MG63 (cell line): ENCODE results near the gene ZNF787. TPM values are rescaled to one million over a fixed set of nuclear protein-coding genes. Genes with fewer than 3 reads are reported as not detected.
"Not testable (repeated sequence)": the region's sequence is repeated elsewhere in the genome, so short reads cannot be mapped to it uniquely, and the experiment has no call there.

Experiments
- DNase-seq: peaks from one replicate; pipeline ENCODE4 v3.0.0-alpha.2; 2020
- H3K27me3 ChIP-seq: fragments of 250-450 bp; sonication (Bioruptor Pico); 2 replicates; pipeline ENCODE4 v1.5.1; 2020; ENCODE audit warnings: mild to moderate bottlenecking, moderate library complexity
- H3K36me3 ChIP-seq: fragments of 250-450 bp; sonication (Bioruptor Pico); 2 replicates; pipeline ENCODE4 v1.5.1; 2020; ENCODE audit warnings: mild to moderate bottlenecking, moderate library complexity
- H3K4me3 ChIP-seq: fragments of 250-450 bp; sonication (Bioruptor Pico); 2 replicates; pipeline ENCODE4 v1.5.1; 2020; ENCODE audit warnings: mild to moderate bottlenecking, moderate library complexity
- H3K9me3 ChIP-seq: fragments of 250-450 bp; sonication (Bioruptor Pico); 2 replicates; pipeline ENCODE4 v1.5.1; 2020; ENCODE audit warnings: mild to moderate bottlenecking, moderate library complexity
- total RNA-seq: library from RNA; depleted of rRNA; stranded (reverse); fragments of >200 nt; shearing (Covaris generic); gene quantifications from 2 replicates; pipeline ENCODE4 v1.2.3, GENCODE V29; 2014; ENCODE audit warnings: low replicate concordance; rRNA removed

Gene ZNF787
- total RNA-seq: 31.8 and 103 TPM in 2 replicates

DNA sequence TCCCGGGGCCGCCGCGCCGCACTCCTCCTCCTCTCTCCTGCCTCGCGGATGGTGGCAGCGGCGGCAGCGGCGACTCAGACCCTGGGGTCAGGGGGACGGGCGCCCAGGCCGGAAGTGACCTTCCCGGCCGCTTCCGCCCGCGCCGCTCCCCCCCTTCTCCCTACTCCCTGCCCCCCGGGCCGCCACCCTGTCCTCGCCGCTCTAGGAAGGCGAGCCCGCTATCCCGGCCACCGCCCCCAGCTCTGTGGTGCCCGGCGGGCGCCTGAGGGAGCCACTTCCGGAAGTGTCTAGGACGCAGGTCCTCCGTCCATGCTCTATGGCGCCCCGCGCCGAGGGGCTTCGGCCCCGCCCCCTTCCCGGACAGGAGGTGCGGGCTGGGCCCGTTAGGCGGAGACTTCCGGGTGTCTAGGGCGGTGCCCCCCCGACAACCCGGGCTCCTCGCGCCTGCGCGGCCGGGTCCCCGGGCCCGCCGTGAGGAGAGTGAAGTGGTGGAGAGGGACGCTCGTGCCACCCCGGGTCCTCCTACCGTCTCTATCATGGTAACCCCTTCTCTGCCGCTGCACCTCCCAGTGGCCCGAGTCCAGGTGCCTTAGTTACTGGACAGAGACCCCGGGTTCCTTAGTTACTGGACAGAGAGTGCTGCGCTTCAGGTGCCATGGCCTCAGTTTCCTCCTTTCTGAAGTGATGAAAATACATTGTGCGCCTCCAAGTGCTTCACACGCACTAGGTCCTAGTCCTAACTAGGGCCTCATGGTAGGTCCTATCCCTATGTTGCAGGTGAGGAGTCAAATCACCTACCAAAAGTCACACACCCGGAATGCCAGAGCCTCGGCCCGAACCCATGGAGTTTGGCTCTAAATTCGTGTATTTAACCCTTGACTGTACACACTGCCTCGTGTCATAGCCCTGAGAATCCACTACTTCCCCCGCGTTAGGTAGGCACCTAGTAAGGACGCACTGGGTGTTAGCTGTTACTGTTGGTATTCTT, at the start of gene ZNF787:
Gene ZNF787, minus strand, starts transcription at position 116 of the 988 bp plus-strand sequence. CDS start 18,078 bp downstream, outside the sequence.
- Histone ChIP-seq H3K9me3 (no peaks in the 10 kb centered on the region), H3K27me3 (no peaks in the 10 kb centered on the region), H3K36me3 (peaks cover 34% of the 10 kb centered on the region), H3K4me3 (peak within 1 kb of the TSS; percentile 100)
- peak; percentile 98 for DNase-seq

DNA sequence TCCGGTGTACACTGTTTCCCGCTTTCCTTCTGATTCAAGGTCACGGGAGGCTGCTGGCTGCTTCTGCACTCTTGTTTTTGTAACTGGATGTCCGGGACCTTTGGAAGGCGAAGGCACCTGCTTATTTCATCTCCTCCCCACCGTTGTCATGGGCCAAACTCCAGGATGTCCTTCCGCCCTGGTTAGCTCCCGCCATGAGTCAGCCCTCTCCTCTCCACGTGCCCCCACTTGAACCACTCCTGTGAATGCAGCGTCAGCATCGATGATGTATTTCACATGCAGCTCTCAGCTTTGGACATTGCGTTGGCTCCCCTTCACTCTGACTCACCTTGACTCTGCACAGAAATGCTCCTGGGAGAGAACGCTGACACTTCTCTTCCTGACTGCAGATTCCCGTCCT, 49.2 kb upstream of the ZNF787 start:
- DNase-seq: peak; percentile 84
- Histone ChIP-seq H3K9me3 (no peaks in the 10 kb centered on the region), H3K27me3 (peaks cover 2% of the 10 kb centered on the region; the same call in 1 of the 2 replicates), H3K4me3 (no peak overlapping the region), H3K36me3 (no peaks in the 10 kb centered on the region)

DNA sequence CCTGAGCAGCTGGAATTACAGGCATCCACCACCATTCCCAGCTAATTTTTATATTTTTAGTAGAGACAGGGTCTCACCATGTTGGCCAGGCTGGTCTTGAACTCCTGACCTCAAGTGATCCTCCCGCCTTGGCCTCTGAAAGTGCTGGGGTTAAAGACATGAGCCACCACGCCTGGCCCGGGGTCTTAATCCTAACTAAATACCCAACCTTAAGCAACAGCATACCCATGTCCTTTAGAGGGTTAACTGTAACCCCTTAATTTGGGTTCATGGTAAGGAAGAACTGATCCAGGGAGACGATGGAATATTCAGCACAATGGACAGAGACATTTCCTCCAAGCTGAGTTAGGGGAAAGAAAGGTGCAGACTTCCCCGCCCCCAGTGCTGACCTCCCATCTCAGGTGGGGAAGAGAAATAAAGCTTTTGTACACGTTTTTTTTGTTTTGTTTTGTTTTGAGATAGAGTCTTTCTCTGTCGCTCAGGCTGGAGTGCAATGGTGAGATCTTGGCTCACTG, 46.0 kb upstream of the ZNF787 start:
- no peaks in the 10 kb centered on the region for H3K36me3 ChIP-seq
- H3K9me3 ChIP-seq: no peaks in the 10 kb centered on the region
- no peak for DNase-seq
- H3K4me3 ChIP-seq: no peak overlapping the region
- no peaks in the 10 kb centered on the region for H3K27me3 ChIP-seq

DNA sequence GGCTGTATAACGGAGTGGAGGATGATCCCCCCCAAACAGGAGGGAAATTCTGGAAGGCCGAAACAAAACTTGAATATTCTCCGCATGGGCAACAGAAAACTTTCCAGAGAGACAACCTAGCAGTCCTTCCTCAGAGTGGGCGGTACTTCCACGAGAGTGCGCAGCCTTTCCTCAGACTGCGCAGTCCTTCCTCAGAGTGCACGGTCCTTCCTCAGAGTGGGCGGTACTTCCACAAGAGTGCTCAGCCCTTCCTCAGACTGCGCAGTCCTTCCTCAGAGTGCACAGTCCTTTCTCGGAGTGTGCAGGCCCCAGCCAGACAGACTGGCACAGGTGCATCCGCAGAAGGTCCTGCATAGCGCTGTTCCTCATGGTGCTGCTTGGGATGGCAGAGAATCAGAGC, 42.0 kb upstream of the ZNF787 start:
- no peaks in the 10 kb centered on the region for H3K27me3 ChIP-seq
- H3K36me3 ChIP-seq: no peaks in the 10 kb centered on the region; the same call in none of the 2 replicates
- no peak for DNase-seq
- H3K4me3 ChIP-seq: no peak overlapping the region
- H3K9me3 ChIP-seq: no peaks in the 10 kb centered on the region

DNA sequence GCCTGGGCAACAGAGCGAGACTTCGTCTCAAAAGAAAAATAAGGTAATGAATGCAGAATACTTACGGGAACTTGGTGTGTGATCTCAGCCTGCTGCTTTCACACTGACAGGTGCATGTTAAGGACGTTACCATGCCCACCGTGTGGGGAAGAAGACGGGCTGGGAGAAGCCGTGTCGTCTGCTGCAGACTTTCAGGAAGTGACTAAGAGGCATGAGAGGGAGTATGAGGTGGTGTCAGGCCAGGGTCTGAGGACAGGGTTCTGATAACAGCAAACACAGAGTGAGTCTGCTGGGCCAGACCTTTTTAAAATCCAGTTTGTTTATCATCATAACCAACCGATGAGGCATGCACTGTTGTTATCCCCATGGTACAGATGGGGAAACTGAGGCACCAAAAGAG, 41.2 kb upstream of the ZNF787 start:
- no peak overlapping the region for H3K4me3 ChIP-seq
- H3K27me3 ChIP-seq: no peaks in the 10 kb centered on the region
- DNase-seq: no peak

DNA sequence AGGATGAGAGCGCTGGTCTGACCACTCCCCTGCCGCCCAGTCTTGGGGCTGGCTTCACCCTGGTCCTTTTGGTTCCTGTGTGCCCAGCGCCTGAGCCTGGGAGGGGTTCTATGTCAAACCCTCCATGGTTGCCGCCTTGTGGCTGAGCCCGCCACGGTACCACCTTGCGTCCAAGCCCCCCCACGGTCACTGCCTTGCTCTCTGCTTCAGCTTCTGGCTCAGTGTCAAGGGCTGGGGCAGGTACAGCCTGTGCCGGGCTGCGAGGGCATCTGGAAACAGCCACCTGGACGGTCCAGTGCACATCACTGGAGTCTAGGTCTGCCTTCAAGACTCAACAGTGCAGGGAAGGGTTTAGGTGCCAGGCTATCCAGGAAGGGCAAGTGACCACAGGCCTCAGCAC, 40.4 kb upstream of the ZNF787 start:
- Histone ChIP-seq H3K36me3 (no peaks in the 10 kb centered on the region; the same call in none of the 2 replicates), H3K4me3 (no peak overlapping the region), H3K9me3 (no peaks in the 10 kb centered on the region), H3K27me3 (no peaks in the 10 kb centered on the region)
- no peak for DNase-seq

More for the DNA sequence above, 41.2 kb upstream of the ZNF787 start:
- Histone ChIP-seq H3K36me3 (no peaks in the 10 kb centered on the region; the same call in none of the 2 replicates), H3K9me3 (no peaks in the 10 kb centered on the region)

DNA sequence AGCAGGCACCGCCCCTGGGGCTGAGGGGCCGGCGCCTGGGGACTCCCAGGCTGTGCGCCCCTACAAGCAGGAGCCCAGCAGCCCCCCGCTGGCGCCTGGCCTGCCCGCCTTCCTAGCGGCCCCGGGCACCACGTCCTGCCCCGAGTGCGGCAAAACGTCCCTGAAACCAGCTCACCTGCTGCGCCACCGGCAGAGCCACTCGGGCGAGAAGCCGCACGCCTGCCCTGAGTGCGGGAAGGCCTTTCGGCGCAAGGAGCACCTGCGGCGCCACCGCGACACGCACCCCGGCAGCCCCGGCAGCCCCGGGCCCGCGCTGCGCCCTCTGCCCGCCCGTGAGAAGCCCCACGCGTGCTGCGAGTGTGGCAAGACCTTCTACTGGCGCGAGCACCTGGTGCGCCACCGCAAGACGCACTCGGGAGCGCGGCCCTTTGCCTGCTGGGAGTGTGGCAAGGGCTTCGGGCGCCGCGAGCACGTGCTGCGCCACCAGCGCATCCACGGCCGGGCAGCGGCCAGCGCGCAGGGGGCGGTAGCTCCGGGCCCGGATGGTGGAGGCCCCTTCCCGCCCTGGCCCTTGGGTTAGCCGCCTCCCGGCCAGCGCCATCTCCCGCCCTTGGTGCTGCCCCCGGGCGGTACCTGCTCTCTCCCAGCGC, 38.7 kb upstream of the ZNF787 start:
- Histone ChIP-seq H3K9me3 (no peaks in the 10 kb centered on the region), H3K27me3 (no peaks in the 10 kb centered on the region), H3K36me3 (peaks cover 5% of the 10 kb centered on the region), H3K4me3 (no peak overlapping the region)
- no peak for DNase-seq

DNA sequence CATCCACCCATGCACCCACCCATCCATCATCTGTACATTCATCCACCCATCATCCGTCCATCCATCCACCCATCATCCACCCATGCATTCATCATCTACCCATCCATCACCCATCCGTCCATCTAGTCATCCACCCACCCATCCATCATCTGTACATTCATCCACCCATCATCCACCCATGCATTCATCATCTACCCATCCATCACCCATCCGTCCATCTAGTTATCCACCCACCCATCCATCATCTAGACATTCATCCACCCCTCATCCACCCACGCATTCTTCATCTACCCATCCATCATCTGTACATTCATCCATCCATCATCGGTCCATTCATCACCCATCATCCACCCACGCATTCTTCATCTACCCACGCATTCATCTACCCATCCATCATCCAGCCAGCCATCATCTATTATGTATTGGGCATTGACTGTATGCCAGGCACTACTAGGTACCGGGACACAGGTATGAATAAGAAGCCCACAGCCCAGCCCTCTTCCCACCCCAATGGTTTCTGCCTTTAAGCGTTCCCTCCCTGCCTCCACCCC, 38.0 kb upstream of the ZNF787 start:
- no peaks in the 10 kb centered on the region for H3K9me3 ChIP-seq

DNA sequence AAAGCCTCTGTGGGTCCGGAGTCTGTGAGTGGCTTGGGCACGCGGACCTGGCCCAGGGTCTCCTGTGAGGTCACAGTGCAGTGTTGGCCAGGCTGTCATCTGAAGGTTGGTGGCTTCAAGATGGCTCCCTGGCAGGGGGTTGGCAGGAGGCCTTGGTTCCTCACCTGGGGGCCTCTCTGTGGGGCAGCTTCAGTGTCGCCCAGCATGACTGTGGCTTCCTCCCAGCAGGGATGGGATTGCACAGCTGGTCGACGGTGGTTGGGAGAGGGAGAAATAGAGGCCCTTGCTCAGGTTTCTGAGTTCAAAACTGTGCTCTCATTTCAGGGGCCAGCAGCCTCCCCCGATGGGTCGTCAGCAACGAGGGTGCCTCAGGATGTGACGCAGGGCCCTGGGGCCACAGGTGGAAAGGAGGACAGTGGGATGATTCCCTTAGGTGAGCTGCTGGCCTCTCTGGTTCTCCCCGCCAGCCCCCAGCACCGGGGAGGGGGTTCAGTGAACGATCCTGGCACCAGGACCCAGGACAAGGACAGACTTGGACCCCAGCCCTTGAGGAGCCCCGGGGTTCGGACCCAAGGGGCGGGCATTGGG, 37.2 kb upstream of the ZNF787 start:
- no peaks in the 10 kb centered on the region for H3K9me3 ChIP-seq
- no peak for DNase-seq
- H3K36me3 ChIP-seq: peaks cover 7% of the 10 kb centered on the region
- no peak overlapping the region for H3K4me3 ChIP-seq
- H3K27me3 ChIP-seq: no peaks in the 10 kb centered on the region

More for the DNA sequence above, 38.0 kb upstream of the ZNF787 start:
- Histone ChIP-seq H3K4me3 (no peak overlapping the region), H3K27me3 (no peaks in the 10 kb centered on the region), H3K36me3 (peaks cover 7% of the 10 kb centered on the region)
- no peak for DNase-seq

DNA sequence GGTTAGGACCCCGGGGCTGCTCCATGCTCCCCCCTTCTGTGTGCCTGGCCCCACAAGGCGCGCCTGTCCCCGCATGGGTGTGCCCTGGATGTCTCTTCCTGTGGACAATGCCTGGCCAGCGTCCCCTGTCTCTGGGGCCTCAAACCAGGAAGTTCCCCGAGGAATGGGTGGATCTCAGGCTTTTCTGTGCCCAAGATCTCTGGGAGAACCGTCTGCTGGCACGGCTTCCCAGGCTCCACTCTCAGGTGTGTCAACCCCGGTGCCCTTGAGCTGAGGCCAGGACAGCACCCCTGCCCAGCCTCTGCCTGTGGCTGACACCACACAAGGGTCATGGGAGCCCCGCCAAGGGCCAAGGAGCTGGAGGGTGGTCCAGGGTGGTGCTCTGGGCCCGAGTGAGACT, 35.7 kb upstream of the ZNF787 start:
- no peak for DNase-seq
- H3K4me3 ChIP-seq: no peak overlapping the region
- H3K27me3 ChIP-seq: no peaks in the 10 kb centered on the region
- H3K36me3 ChIP-seq: peaks cover 10% of the 10 kb centered on the region
- H3K9me3 ChIP-seq: no peaks in the 10 kb centered on the region

DNA sequence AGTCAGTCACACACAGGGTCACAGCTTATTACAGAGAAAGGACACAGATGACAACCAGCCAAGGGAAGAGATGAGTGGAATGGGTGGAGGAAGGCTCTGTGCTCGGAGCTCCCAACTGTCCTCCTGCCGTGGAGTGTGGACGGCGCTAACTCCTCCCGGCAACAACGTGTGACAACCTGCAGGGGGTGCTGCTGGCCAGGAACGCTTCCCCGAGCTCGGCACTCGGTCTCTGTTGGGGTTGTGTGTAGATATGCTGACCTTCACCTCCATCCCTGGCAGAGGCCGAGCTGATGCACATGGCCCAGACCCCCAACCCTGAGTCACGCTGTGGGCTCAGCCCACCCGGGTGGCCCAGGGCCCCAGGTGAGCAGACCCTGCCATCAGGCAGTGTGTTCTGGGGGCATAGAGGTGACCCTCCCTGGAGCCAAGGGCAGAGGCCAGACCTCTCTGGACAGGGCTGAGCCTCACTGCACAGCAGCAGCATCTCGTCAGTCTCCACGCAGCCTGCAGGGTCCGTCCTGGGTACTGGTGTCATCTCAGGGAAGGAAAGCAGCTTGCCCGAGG, 34.1 kb upstream of the ZNF787 start:
- DNase-seq: no peak
- Histone ChIP-seq H3K9me3 (no peaks in the 10 kb centered on the region), H3K36me3 (peaks cover 10% of the 10 kb centered on the region), H3K4me3 (no peak overlapping the region), H3K27me3 (no peaks in the 10 kb centered on the region)

DNA sequence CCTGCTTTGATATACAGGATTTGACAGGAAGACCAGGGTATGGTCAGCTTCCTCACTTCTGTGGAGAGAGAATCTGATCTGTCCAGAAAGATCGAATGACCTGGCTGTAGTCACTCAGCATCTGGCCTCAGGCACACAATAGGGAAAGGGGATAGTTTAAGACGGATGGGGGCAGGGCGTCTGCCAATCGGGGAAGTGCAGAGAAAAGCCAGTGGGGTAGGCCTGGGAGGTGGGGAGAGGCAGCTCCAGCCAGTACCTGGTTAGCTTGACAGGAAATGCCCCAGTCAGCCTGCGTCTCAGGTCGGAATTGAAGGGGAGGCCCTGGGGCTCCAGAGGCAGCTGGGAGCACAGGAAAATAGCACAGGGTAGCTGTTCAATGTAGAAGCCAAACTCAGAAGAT, 32.4 kb upstream of the ZNF787 start:
- H3K4me3 ChIP-seq: no peak overlapping the region
- no peak for DNase-seq
- no peaks in the 10 kb centered on the region for H3K9me3 ChIP-seq
- H3K27me3 ChIP-seq: no peaks in the 10 kb centered on the region
- peaks cover 10% of the 10 kb centered on the region for H3K36me3 ChIP-seq

DNA sequence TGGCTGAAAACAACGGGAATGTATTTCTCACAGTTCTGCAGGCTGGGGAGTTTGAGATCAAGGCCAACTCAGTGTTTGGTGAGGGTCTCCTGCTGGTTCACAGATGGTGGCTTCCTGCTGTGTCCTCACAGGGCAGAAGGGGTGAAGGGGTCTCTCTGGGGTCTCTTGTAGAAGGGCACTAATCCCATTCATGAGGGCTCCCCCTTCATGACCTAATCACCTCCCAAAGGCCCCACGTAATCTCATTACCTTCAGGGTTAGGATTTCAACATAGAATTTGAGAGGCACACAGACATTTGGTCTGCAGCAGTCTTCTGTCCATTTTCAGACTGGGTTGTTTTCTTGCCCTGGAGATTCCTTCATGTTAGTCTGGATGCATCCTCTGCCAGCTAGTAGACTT, 31.5 kb upstream of the ZNF787 start:
- no peak overlapping the region for H3K4me3 ChIP-seq
- H3K27me3 ChIP-seq: no peaks in the 10 kb centered on the region
- peaks cover 13% of the 10 kb centered on the region for H3K36me3 ChIP-seq
- no peaks in the 10 kb centered on the region for H3K9me3 ChIP-seq
- DNase-seq: no peak

DNA sequence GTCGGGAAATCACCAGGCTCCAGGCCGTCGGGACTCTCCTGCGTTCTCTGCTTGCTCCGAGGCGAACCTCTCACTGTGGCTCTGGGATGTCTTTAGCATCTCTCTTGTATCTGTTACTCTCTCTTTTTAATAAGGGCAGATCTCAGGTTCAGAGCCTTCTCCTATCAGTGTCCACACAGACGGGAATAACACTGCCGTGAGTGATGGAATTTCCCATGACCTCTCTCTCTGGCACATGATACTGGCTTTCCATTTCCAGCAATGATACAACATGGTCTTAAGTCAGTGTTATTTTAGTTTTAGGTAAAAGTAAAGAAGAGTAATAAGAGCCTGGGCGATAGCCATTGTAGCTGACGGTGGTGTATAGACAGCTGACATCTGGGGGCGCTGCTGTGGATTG, 29.3 kb upstream of the ZNF787 start:
- Histone ChIP-seq H3K36me3 (peaks cover 12% of the 10 kb centered on the region), H3K27me3 (no peaks in the 10 kb centered on the region), H3K9me3 (no peaks in the 10 kb centered on the region), H3K4me3 (no peak overlapping the region)
- no peak for DNase-seq

DNA sequence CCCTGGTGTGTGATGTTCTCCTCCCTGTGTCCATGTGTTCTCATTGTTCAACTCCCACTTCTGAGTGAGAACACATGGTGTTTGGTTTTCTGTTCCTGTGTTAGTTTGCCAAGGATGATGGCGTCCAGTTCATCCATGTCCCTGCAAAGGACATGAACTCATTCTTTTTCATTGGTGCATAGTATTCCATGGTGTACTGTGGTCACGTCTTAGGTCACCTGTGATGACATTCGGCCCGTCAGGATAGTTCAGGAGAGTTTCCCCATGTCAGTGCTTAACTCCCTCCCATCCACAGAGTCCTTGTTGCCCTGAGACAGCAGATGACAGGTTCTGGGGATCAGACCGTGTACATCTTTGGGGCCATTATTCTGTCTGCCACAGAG, 28.6 kb upstream of the ZNF787 start:
- Histone ChIP-seq H3K4me3 (no peak overlapping the region), H3K9me3 (no peaks in the 10 kb centered on the region), H3K27me3 (no peaks in the 10 kb centered on the region), H3K36me3 (peaks cover 6% of the 10 kb centered on the region)
- DNase-seq: no peak

DNA sequence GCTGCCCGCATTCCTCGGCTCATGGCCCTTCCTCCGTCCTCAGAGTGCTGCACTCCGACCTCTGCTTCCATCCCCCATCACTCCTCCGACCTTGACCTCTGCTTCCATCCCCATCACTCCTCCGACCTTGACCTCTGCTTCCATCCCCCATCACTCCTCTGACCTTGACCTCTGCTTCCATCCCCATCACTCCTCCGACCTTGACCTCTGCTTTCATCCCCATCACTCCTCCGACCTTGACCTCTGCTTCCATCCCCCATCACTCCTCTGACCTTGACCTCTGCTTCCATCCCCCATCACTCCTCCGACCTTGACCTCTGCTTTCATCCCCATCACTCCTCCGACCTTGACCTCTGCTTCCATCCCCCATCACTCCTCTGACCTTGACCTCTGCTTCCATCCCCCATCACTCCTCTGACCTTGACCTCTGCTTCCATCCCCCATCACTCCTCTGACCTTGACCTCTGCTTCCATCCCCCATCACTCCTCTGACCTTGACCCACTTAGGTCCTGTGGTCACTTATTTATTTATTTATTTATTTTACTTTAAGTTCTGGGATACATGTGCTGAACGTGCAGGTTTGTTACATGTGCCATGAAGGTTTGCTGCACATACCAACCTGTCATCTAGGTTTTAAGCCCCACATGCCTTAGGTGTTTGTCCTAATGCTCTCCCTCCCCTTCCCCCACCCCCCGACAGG, 28.0 kb upstream of the ZNF787 start:
- not testable (repeated sequence) for H3K9me3 ChIP-seq, H3K27me3 ChIP-seq, H3K36me3 ChIP-seq, H3K4me3 ChIP-seq, DNase-seq
